CD14-positive monocyte (primary cell): ENCODE results near the gene MED26. TPM values are rescaled to one million over a fixed set of nuclear protein-coding genes. Genes with fewer than 3 reads are reported as not detected.

ENCODE experiments used
- DNase-seq, 3 donors: peaks; one replicate each; pipeline ENCODE4 v3.0.0-alpha.2; 2011 to 2022
- H2AFZ ChIP-seq: 2 replicates; pipeline ENCODE4 v1.6.0; 2012; ENCODE audit warnings: mild to moderate bottlenecking, low read depth, low read length, inconsistent platforms; ENCODE audit not compliant: insufficient read depth, poor library complexity, severe bottlenecking
- H3K27ac ChIP-seq, 2 donors: 1 replicate in 1 of 2; 2 replicates in 1 of 2; pipeline ENCODE4 v1.5.1; 2012 to 2013; ENCODE audit warnings: low read length in 2 of 2, control low read depth in 1 of 2, inconsistent platforms in 1 of 2, low read depth in 1 of 2, mild to moderate bottlenecking in 1 of 2
- H3K27me3 ChIP-seq, 2 donors: one replicate each; pipeline versions ENCODE4 v1.6.0 to v1.6.1; 2011 to 2013; ENCODE audit warnings: low read length in 2 of 2; ENCODE audit not compliant: control insufficient read depth in 2 of 2, insufficient read depth in 2 of 2
- H3K36me3 ChIP-seq, 2 donors: replicated peaks in 1 of 2; 1 replicate in 1 of 2; 2 replicates in 1 of 2; pipeline versions ENCODE4 v1.5.1 to v1.6.1; 2012 to 2013; ENCODE audit warnings: low read length in 2 of 2, control low read depth in 1 of 2, inconsistent platforms in 1 of 2, mild to moderate bottlenecking in 1 of 2; ENCODE audit not compliant: insufficient read depth in 2 of 2, control insufficient read depth in 1 of 2
- H3K4me1 ChIP-seq, 2 donors: 1 replicate in 1 of 2; 2 replicates in 1 of 2; pipeline versions ENCODE4 v1.5.1 to v1.6.1; 2012 to 2013; ENCODE audit warnings: low read length in 2 of 2, control low read depth in 1 of 2, inconsistent platforms in 1 of 2, mild to moderate bottlenecking in 1 of 2, moderate library complexity in 1 of 2; ENCODE audit not compliant: insufficient read depth in 2 of 2, control insufficient read depth in 1 of 2
- H3K4me2 ChIP-seq: replicated peaks from 2 replicates; pipeline ENCODE3; 2012; ENCODE audit warnings: low read length, moderate library complexity, mild to moderate bottlenecking; ENCODE audit not compliant: poor library complexity, severe bottlenecking; ENCODE audit errors: extremely low read depth
- H3K4me3 ChIP-seq, 3 experiments: fragments of 200-600 bp in 1 of 3; sonication (generic) in 1 of 3; replicated peaks in 1 of 3; 1 replicate in 2 of 3; 2 replicates in 1 of 3; pipeline ENCODE4 v1.5.1; 2011 to 2013; ENCODE audit warnings: low read length in 3 of 3, mild to moderate bottlenecking in 3 of 3, control low read depth in 2 of 3, low read depth in 2 of 3, inconsistent platforms in 1 of 3, moderate library complexity in 1 of 3
- H3K79me2 ChIP-seq: 2 replicates; pipeline ENCODE4 v1.6.0; 2012; ENCODE audit warnings: mild to moderate bottlenecking, control low read depth, inconsistent platforms, low read length, moderate library complexity; ENCODE audit not compliant: insufficient read depth
- H3K9ac ChIP-seq: 2 replicates; pipeline ENCODE4 v1.6.0; 2017; ENCODE audit warnings: low read length, mild to moderate bottlenecking; ENCODE audit not compliant: insufficient read depth, poor library complexity, severe bottlenecking
- H3K9me3 ChIP-seq, 2 donors: replicated peaks in 1 of 2; 1 replicate in 1 of 2; 2 replicates in 1 of 2; pipeline versions ENCODE4 v1.5.1 to v1.6.1; 2012 to 2013; ENCODE audit warnings: low read length in 2 of 2, control low read depth in 1 of 2; ENCODE audit not compliant: control insufficient read depth in 1 of 2, insufficient read depth in 1 of 2
- H4K20me1 ChIP-seq: 2 replicates; pipeline ENCODE4 v1.6.0; 2012; ENCODE audit warnings: mild to moderate bottlenecking, low read length, control low read depth, moderate library complexity; ENCODE audit not compliant: insufficient read depth
- H3K27ac Mint-ChIP-seq, 7 donors: one replicate each; pipeline ENCODE4 v1.8.0; 2020; ENCODE audit warnings: mild to moderate bottlenecking in 7 of 7, mixed read lengths in 7 of 7, moderate library complexity in 6 of 7, inconsistent platforms in 2 of 7
- H3K27me3 Mint-ChIP-seq, 3 donors: one replicate each; pipeline ENCODE4 v1.8.0; 2021 to 2022; ENCODE audit warnings: low read depth in 3 of 3, mild to moderate bottlenecking in 3 of 3, mixed read lengths in 3 of 3, moderate library complexity in 3 of 3, inconsistent platforms in 1 of 3
- H3K36me3 Mint-ChIP-seq, 2 donors: one replicate each; pipeline ENCODE4 v1.8.0; 2020; ENCODE audit warnings: mixed read lengths in 2 of 2, inconsistent platforms in 1 of 2, mild to moderate bottlenecking in 1 of 2
- H3K4me1 Mint-ChIP-seq: one replicate; pipeline ENCODE4 v1.8.0; 2020; ENCODE audit warnings: mild to moderate bottlenecking, mixed read lengths
- H3K4me3 Mint-ChIP-seq, 2 donors: one replicate each; pipeline ENCODE4 v1.8.0; 2020; ENCODE audit warnings: mild to moderate bottlenecking in 2 of 2, mixed read lengths in 2 of 2, moderate library complexity in 1 of 2
- H3K9me3 Mint-ChIP-seq, 7 donors: one replicate each; pipeline ENCODE4 v1.8.0; 2020 to 2022; ENCODE audit warnings: mixed read lengths in 7 of 7, mild to moderate bottlenecking in 6 of 7, moderate library complexity in 6 of 7, inconsistent platforms in 2 of 7
- WGBS: methylation state at CpG from one replicate; pipeline ENCODE4 v1.1.5; 2013; ENCODE audit warnings: missing lambda C conversion rate; ENCODE audit not compliant: insufficient coverage; 5-methylcytosine and 5-hydroxymethylcytosine counted together
- intact Hi-C, 2 donors: fragments of 100-400 bp; cut with micrococcal nuclease; formaldehyde crosslinking; loops; one replicate each; pipeline versions ENCODE4 v1.15.0 to v1.15.1; 2023
- polyA plus RNA-seq, 3 donors: library from polyadenylated mRNA; depleted of rRNA in 1 of 3; unstranded in 2 of 3; stranded (reverse) in 1 of 3; fragments of 300-500 nt in 2 of 3; fragments of >200 nt in 1 of 3; fragmentation: Illumina TruSeq in 2 of 3; gene quantifications; 1 replicate in 2 of 3; 2 replicates in 1 of 3; pipeline ENCODE4 v1.2.3, GENCODE V29; 2012 to 2021
- TF ChIP-seq, protein P1 (sequence below): fragments of 200-600 bp; IDR thresholded peaks from one replicate; pipeline ENCODE4 v1.8.0; 2022; ENCODE audit warnings: antibody characterized with exemption, mild to moderate bottlenecking

Gene MED26
- polyA plus RNA-seq, 3 donors, result 1.1 to 7.1 (median 2.1) TPM

DNA sequence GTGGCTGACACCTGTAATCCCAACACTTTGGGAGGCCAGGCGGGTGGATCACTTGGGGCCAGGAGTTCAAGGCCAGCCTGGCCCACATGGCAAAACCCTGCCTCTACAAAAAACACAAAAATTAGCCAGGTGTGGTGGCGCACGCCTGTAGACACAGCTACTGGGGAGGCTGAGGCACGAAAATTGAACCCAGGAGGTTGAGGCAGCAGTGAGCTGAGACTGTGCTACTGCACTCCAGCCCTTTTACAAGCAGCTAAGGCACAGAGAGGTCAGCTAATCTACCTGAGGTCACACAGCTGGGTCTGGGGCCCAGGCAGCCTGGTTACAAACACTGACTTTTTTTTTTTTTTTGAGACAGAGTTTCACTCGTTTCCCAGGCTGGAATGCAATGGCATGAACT, 27.2 kb downstream of the MED26 start:
- no peak overlapping the region for H2AFZ ChIP-seq
- whole genome bisulfite sequencing, result 100% methylated on average over 3 of the region's 5 CpGs
- H3K4me3 ChIP-seq, result no peak overlapping the region
- H3K4me1 ChIP-seq, result peaks cover 8 to 12% of the 10 kb centered on the region in 2 donors
- H3K79me2 ChIP-seq, result peaks cover 100% of the 10 kb centered on the region
- no peaks in the 10 kb centered on the region for H3K9me3 ChIP-seq
- H3K27ac ChIP-seq, result no peak overlapping the region
- H3K27ac Mint-ChIP-seq, result peak overlapping the region in 2 of 7 donors; percentile 8 to 53
- no peaks in the 10 kb centered on the region for H3K27me3 Mint-ChIP-seq
- peaks cover 6 to 27% of the 10 kb centered on the region in 2 donors for H3K36me3 Mint-ChIP-seq
- intact Hi-C loops, result no loop called here
- H3K36me3 ChIP-seq, result peaks cover 0 to 13% of the 10 kb centered on the region in 2 donors
- H3K9me3 Mint-ChIP-seq, result no peaks in the 10 kb centered on the region
- peaks cover 100% of the 10 kb centered on the region for H4K20me1 ChIP-seq
- TF ChIP-seq, protein P1, sequence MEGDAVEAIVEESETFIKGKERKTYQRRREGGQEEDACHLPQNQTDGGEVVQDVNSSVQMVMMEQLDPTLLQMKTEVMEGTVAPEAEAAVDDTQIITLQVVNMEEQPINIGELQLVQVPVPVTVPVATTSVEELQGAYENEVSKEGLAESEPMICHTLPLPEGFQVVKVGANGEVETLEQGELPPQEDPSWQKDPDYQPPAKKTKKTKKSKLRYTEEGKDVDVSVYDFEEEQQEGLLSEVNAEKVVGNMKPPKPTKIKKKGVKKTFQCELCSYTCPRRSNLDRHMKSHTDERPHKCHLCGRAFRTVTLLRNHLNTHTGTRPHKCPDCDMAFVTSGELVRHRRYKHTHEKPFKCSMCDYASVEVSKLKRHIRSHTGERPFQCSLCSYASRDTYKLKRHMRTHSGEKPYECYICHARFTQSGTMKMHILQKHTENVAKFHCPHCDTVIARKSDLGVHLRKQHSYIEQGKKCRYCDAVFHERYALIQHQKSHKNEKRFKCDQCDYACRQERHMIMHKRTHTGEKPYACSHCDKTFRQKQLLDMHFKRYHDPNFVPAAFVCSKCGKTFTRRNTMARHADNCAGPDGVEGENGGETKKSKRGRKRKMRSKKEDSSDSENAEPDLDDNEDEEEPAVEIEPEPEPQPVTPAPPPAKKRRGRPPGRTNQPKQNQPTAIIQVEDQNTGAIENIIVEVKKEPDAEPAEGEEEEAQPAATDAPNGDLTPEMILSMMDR, result no peak
- H3K4me1 Mint-ChIP-seq, result peaks cover 18% of the 10 kb centered on the region
- no peak for DNase-seq
- H3K4me3 Mint-ChIP-seq, result no peak overlapping the region
- no peak overlapping the region for H3K4me2 ChIP-seq
- no peaks in the 10 kb centered on the region for H3K27me3 ChIP-seq
- no peak overlapping the region for H3K9ac ChIP-seq

DNA sequence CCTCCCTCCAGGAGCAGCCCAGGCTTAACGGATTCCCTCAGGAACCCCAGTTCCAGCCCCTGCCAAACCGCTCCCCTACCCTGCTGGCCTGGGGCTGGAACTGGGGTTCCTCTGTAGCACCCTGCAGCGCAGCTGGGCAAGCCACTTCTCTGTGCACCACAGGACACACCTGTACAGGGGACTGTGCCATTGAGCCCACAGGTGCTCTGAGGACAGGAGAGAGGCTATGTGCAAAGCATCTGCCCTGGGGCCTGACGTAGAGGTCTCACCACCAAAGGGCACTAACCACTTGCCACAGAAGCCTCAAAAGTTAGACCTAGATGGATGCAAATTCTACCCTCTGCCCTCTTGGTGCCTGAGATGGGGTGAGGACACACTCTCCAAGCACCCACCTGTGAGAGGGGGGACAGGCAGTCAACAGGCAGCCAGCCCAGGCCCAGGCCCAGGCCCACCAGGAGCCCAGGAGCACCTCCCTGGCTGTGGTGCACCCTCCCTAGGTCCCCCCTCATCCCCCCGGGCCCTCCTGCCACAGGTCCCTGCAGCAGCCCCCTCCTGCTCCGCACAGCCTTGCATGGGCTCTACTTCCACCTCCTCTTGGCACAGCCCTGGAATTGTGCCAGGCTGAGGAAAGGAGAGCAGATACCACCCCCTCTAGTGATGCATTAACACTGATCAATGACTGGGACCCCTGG, 28.2 kb downstream of the MED26 start:
- Mint-ChIP-seq H3K9me3 (no peaks in the 10 kb centered on the region), H3K4me1 (peaks cover 20% of the 10 kb centered on the region), H3K36me3 (peaks cover 2 to 23% of the 10 kb centered on the region in 2 donors), H3K27ac (no peak overlapping the region), H3K27me3 (no peaks in the 10 kb centered on the region), H3K4me3 (no peak overlapping the region)
- no peak overlapping the region for H3K9ac ChIP-seq
- TF ChIP-seq, protein P1, result no peak
- peaks cover 8 to 13% of the 10 kb centered on the region in 2 donors for H3K4me1 ChIP-seq
- H4K20me1 ChIP-seq, result peaks cover 100% of the 10 kb centered on the region
- H3K27me3 ChIP-seq, result no peaks in the 10 kb centered on the region
- no peak overlapping the region for H3K4me2 ChIP-seq
- peaks cover 0 to 6% of the 10 kb centered on the region in 2 donors for H3K36me3 ChIP-seq
- intact Hi-C loops, result no loop called here
- 98% methylated on average over 4 of the region's 6 CpGs for WGBS
- no peak overlapping the region for H2AFZ ChIP-seq
- H3K79me2 ChIP-seq, result peaks cover 100% of the 10 kb centered on the region
- no peak overlapping the region for H3K27ac ChIP-seq
- no peak for DNase-seq
- H3K4me3 ChIP-seq, result no peak overlapping the region
- H3K9me3 ChIP-seq, result no peaks in the 10 kb centered on the region
